IMR-90 (cell line): ENCODE data around the gene HEATR1. TPM values are rescaled to one million over a fixed set of nuclear protein-coding genes. Genes with fewer than 3 reads are reported as not detected.

Experiments
- ATAC-seq: fragments of 200-7000 bp; cut with Tn5 transposase; 2 replicates; pipeline ENCODE4 v1.9.1; 2020; ENCODE audit warnings: low read depth, mild to moderate bottlenecking, moderate library complexity
- BruUV-seq: library from RNA; stranded (reverse); fragments of 400-500 nt; replicated peaks from 2 replicates; lab custom pipeline; 2021; lab: Mats Ljungman, UMichigan
- CTCF ChIA-PET: fragments of 300-600 bp; formaldehyde crosslinking; extraction: SDS; loops from one replicate; lab custom pipeline; 2021; ENCODE audit warnings: antibody characterized with exemption; lab: Yijun Ruan, JAX
- POLR2A ChIA-PET: fragments of 300-600 bp; sonication (Branson Sonifier 250); formaldehyde crosslinking; loops from one replicate; lab custom pipeline; 2022; ENCODE audit warnings: antibody characterized with exemption; ENCODE audit not compliant: unreplicated experiment; lab: Charles Lee
- DNase-seq: peaks from one replicate; pipeline ENCODE4 v3.0.0; 2013
- H2AFZ ChIP-seq: replicated peaks from 2 replicates; pipeline ENCODE3; 2013; ENCODE audit warnings: low read length, mild to moderate bottlenecking; ENCODE audit not compliant: poor library complexity
- H2AK5ac ChIP-seq: 2 replicates; pipeline ENCODE4 v1.6.1; 2013; ENCODE audit warnings: low read depth, low read length, inconsistent platforms
- H2AK9ac ChIP-seq: replicated peaks from 2 replicates; pipeline ENCODE3; 2013; ENCODE audit warnings: mild to moderate bottlenecking, low read depth, low read length, moderate library complexity; ENCODE audit not compliant: poor library complexity
- H2BK120ac ChIP-seq: 2 replicates; pipeline ENCODE4 v1.6.1; 2013; ENCODE audit warnings: low read depth, low read length, inconsistent platforms
- H2BK15ac ChIP-seq: 3 replicates; pipeline ENCODE4 v1.6.1; 2013; ENCODE audit warnings: low read depth, low read length, inconsistent platforms
- H2BK20ac ChIP-seq: 2 replicates; pipeline ENCODE4 v1.6.1; 2013; ENCODE audit warnings: low read depth, mild to moderate bottlenecking, inconsistent platforms, low read length, moderate library complexity
- H2BK5ac ChIP-seq: 2 replicates; pipeline ENCODE4 v1.6.1; 2013; ENCODE audit warnings: mild to moderate bottlenecking, low read depth, low read length, inconsistent platforms; ENCODE audit not compliant: poor library complexity, severe bottlenecking
- H3K14ac ChIP-seq: replicated peaks from 2 replicates; pipeline ENCODE4 v1.6.1; 2013; ENCODE audit warnings: low read depth, low read length, inconsistent platforms
- H3K18ac ChIP-seq: 2 replicates; pipeline ENCODE4 v1.6.1; 2013; ENCODE audit warnings: low read depth, low read length, control low read depth
- H3K23ac ChIP-seq: 2 replicates; pipeline ENCODE4 v1.6.1; 2013; ENCODE audit warnings: low read depth, low read length, inconsistent platforms
- H3K27ac ChIP-seq: 2 replicates; pipeline ENCODE4 v1.5.1; 2013; ENCODE audit warnings: mild to moderate bottlenecking, control low read depth, low read length; ENCODE audit not compliant: insufficient read depth
- H3K27me3 ChIP-seq: 2 replicates; pipeline ENCODE4 v1.6.1; 2013; ENCODE audit warnings: low read length; ENCODE audit not compliant: control insufficient read depth, insufficient read depth
- H3K36me3 ChIP-seq: 2 replicates; pipeline ENCODE4 v1.6.1; 2013; ENCODE audit warnings: low read length, mixed read lengths; ENCODE audit not compliant: control insufficient read depth, insufficient read depth
- H3K4ac ChIP-seq: 2 replicates; pipeline ENCODE4 v1.6.1; 2013; ENCODE audit warnings: low read depth, low read length, inconsistent platforms
- H3K4me1 ChIP-seq: 2 replicates; pipeline ENCODE4 v1.6.1; 2013; ENCODE audit warnings: low read length, mixed read lengths; ENCODE audit not compliant: control insufficient read depth, insufficient read depth
- H3K4me2 ChIP-seq: 2 replicates; pipeline ENCODE4 v1.6.1; 2013; ENCODE audit warnings: low read depth, mild to moderate bottlenecking, control low read depth, low read length, moderate library complexity
- H3K4me3 ChIP-seq: 2 replicates; pipeline ENCODE4 v1.5.1; 2013; ENCODE audit warnings: low read depth, mild to moderate bottlenecking, control low read depth, low read length, moderate library complexity; ENCODE audit not compliant: insufficient read depth
- H3K56ac ChIP-seq: 2 replicates; pipeline ENCODE4 v1.6.1; 2013; ENCODE audit warnings: low read length, inconsistent platforms; ENCODE audit not compliant: insufficient read depth; ENCODE audit errors: extremely low read depth
- H3K79me1 ChIP-seq, 2 experiments: 2 replicates each; pipeline ENCODE4 v1.6.1; 2013; ENCODE audit warnings: low read length in 2 of 2, inconsistent platforms in 1 of 2, low read depth in 1 of 2
- H3K9ac ChIP-seq: 2 replicates; pipeline ENCODE4 v1.6.1; 2013; ENCODE audit warnings: low read depth, low read length, control low read depth
- H3K9me1 ChIP-seq: 2 replicates; pipeline ENCODE4 v1.6.1; 2013; ENCODE audit warnings: low read length, inconsistent platforms; ENCODE audit not compliant: insufficient read depth
- H3K9me3 ChIP-seq: 2 replicates; pipeline ENCODE4 v1.6.1; 2013; ENCODE audit warnings: low read length; ENCODE audit not compliant: control insufficient read depth, insufficient read depth
- H4K20me1 ChIP-seq: 2 replicates; pipeline ENCODE4 v1.6.1; 2013; ENCODE audit warnings: low read length, inconsistent platforms; ENCODE audit not compliant: insufficient read depth
- H4K5ac ChIP-seq: 2 replicates; pipeline ENCODE4 v1.6.1; 2013; ENCODE audit warnings: mild to moderate bottlenecking, low read depth, low read length, control low read depth
- H4K8ac ChIP-seq, 2 experiments: 2 replicates each; pipeline ENCODE4 v1.6.1; 2013; ENCODE audit warnings: low read depth in 2 of 2, low read length in 2 of 2, control low read depth in 1 of 2, inconsistent platforms in 1 of 2
- H4K91ac ChIP-seq: 2 replicates; pipeline ENCODE4 v1.6.1; 2013; ENCODE audit warnings: low read depth, low read length, inconsistent platforms; ENCODE audit not compliant: insufficient read depth
- BHLHE40 ChIP-seq: fragments of 150-350 bp; IDR thresholded peaks from 2 replicates; pipeline ENCODE4 v1.6.1; 2016; ENCODE audit warnings: mild to moderate bottlenecking, low read depth, low read length
- CHD1 ChIP-seq: IDR thresholded peaks from 2 replicates; pipeline ENCODE4 v1.6.1; 2012; ENCODE audit warnings: low read depth, low read length, improper control_type of control experiment
- FOS ChIP-seq: fragments of 150-350 bp; IDR thresholded peaks from 2 replicates; pipeline ENCODE4 v1.6.1; 2016; ENCODE audit warnings: low read depth, low read length
- MAFK ChIP-seq: IDR thresholded peaks from 2 replicates; pipeline ENCODE4 v1.6.1; 2012; ENCODE audit warnings: low read depth, low read length, improper control_type of control experiment
- MAZ ChIP-seq: IDR thresholded peaks from 2 replicates; pipeline ENCODE4 v1.6.1; 2012; ENCODE audit warnings: low read depth, mild to moderate bottlenecking, low read length, improper control_type of control experiment, moderate library complexity, borderline replicate concordance
- NFE2L2 ChIP-seq: fragments of 150-350 bp; IDR thresholded peaks from 2 replicates; pipeline ENCODE4 v1.6.1; 2016; ENCODE audit warnings: low read depth, mild to moderate bottlenecking, low read length
- POLR2A ChIP-seq: IDR thresholded peaks from 2 replicates; pipeline ENCODE4 v1.6.1; 2012; ENCODE audit warnings: mild to moderate bottlenecking, low read depth, low read length
- RAD21 ChIP-seq: IDR thresholded peaks from 2 replicates; pipeline ENCODE4 v1.6.1; 2012; ENCODE audit warnings: low read length, improper control_type of control experiment
- RFX5 ChIP-seq: IDR thresholded peaks from 2 replicates; pipeline ENCODE4 v1.8.0; 2012; ENCODE audit warnings: low read depth, mild to moderate bottlenecking, low read length, moderate library complexity
- SMC3 ChIP-seq: fragments of 150-350 bp; IDR thresholded peaks from 2 replicates; pipeline ENCODE4 v1.6.1; 2016; ENCODE audit warnings: low read depth, mild to moderate bottlenecking, antibody characterized with exemption, low read length, moderate library complexity
- WGBS, 2 experiments: methylation state at CpG; one replicate each; pipeline versions ENCODE4 v1.1.5 to v1.1.7; 2013; ENCODE audit warnings: missing lambda C conversion rate in 2 of 2; ENCODE audit not compliant: insufficient read length in 1 of 2; ENCODE audit errors: extremely low coverage in 2 of 2; 5-methylcytosine and 5-hydroxymethylcytosine counted together
- dilution Hi-C: fragments of 300-500 bp; cut with HindIII; formaldehyde crosslinking; loops from one replicate; pipeline ENCODE4 v1.14.3; 2018; ENCODE audit warnings: low sequenced_read_pairs; ENCODE audit not compliant: unreplicated experiment
- in situ Hi-C: fragments of 300-500 bp; cut with MboI; formaldehyde crosslinking; loops from 3 replicates; pipeline ENCODE4 v1.14.3; 2019; ENCODE audit warnings: low sequenced_read_pairs, inconsistent platforms, mixed read lengths
- intact Hi-C: fragments of 100-400 bp; cut with micrococcal nuclease; formaldehyde crosslinking; loops from 2 replicates; pipeline ENCODE4 v1.10.0; 2022
- polyA plus RNA-seq, 3 experiments: library from polyadenylated mRNA; depleted of rRNA; stranded (reverse); fragments of >200 nt; gene quantifications; 2 replicates each; pipeline ENCODE4 v1.2.3, GENCODE V29; 2012; ENCODE audit warnings: low replicate concordance in 1 of 3
- total RNA-seq: library from RNA; depleted of rRNA; stranded (reverse); fragments of >200 nt; gene quantifications from 2 replicates; pipeline ENCODE4 v1.2.3, GENCODE V29; 2012
- TF ChIP-seq, protein P1 (sequence below): fragments of 150-350 bp; IDR thresholded peaks from 2 replicates; pipeline ENCODE4 v1.6.1; 2017; ENCODE audit warnings: mild to moderate bottlenecking, antibody characterized with exemption, low read length, low read depth
- TF ChIP-seq, protein P2 (sequence below): fragments of 150-350 bp; IDR thresholded peaks from 2 replicates; pipeline ENCODE4 v1.6.1; 2016; ENCODE audit warnings: low read depth, mild to moderate bottlenecking, low read length, moderate library complexity, borderline replicate concordance

Gene HEATR1
- total and polyA plus RNA-seq, 2 of the 4 experiments (the other 2 are of a cell fraction): 8.5 to 53.8 TPM

DNA sequence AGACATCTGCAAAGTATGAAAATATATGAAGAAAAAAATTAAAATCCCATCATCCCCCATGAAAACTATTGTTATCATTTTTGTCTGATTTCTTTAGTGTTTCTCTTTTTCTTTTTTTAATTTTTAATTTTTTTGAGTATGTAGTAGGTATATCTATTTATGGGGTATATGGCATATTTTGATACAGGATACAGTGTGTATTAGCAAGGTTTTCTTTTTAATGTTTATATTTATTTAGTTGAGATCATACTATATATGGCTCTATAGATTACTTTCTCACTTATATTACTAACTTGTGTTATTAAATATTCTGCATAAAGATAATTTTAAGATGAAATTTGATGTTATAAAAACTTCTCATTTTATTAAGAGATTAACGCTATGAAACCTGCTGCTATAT is 69.1 kb downstream of the HEATR1 start:
- no peak overlapping the region for H2BK5ac ChIP-seq
- intact Hi-C loops: no loop called here
- ChIA-PET POLR2A (no interaction called here), CTCF (interaction anchor here (0.6 kb wide), 1 partner anchor 25 kb away, joined by 3 read pairs; no protein-coding TSS in a partner anchor)
- no peak overlapping the region for H3K9ac ChIP-seq
- H2BK20ac ChIP-seq: no peak overlapping the region
- H3K18ac ChIP-seq: no peak overlapping the region
- no peak overlapping the region for H2AK5ac ChIP-seq
- ATAC-seq: no peak
- H3K9me1 ChIP-seq: peaks cover 3% of the 10 kb centered on the region; the same call in 1 of the 2 replicates
- no peak overlapping the region for H2BK15ac ChIP-seq
- no peak overlapping the region for H4K8ac ChIP-seq
- H3K4ac ChIP-seq: no peak overlapping the region
- no peak overlapping the region for H3K14ac ChIP-seq
- H3K9me3 ChIP-seq: no peaks in the 10 kb centered on the region
- no peak overlapping the region for H4K5ac ChIP-seq
- no peak overlapping the region for H2AK9ac ChIP-seq
- in situ Hi-C loops: no loop called here
- H4K20me1 ChIP-seq: no peaks in the 10 kb centered on the region
- no peak overlapping the region for H4K91ac ChIP-seq
- H2AFZ ChIP-seq: no peak overlapping the region
- no peak overlapping the region for H3K4me3 ChIP-seq
- no peak overlapping the region for H2BK120ac ChIP-seq
- H3K56ac ChIP-seq: no peak overlapping the region
- H3K27me3 ChIP-seq: no peaks in the 10 kb centered on the region
- H3K4me2 ChIP-seq: no peak overlapping the region
- H3K27ac ChIP-seq: no peak overlapping the region
- H3K4me1 ChIP-seq: peaks cover 7% of the 10 kb centered on the region
- no peak for TF ChIP-seq RAD21
- TF ChIP-seq SMC3: no peak
- TF ChIP-seq FOS: no peak
- no peak for TF ChIP-seq MAFK
- no peak for TF ChIP-seq RFX5
- TF ChIP-seq MAZ: no peak
- TF ChIP-seq BHLHE40: no peak
- TF ChIP-seq NFE2L2: no peak
- TF ChIP-seq, protein P1, sequence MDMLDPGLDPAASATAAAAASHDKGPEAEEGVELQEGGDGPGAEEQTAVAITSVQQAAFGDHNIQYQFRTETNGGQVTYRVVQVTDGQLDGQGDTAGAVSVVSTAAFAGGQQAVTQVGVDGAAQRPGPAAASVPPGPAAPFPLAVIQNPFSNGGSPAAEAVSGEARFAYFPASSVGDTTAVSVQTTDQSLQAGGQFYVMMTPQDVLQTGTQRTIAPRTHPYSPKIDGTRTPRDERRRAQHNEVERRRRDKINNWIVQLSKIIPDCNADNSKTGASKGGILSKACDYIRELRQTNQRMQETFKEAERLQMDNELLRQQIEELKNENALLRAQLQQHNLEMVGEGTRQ: no peak
- no peak for TF ChIP-seq CHD1
- TF ChIP-seq POLR2A: no peak
- TF ChIP-seq, protein P2, sequence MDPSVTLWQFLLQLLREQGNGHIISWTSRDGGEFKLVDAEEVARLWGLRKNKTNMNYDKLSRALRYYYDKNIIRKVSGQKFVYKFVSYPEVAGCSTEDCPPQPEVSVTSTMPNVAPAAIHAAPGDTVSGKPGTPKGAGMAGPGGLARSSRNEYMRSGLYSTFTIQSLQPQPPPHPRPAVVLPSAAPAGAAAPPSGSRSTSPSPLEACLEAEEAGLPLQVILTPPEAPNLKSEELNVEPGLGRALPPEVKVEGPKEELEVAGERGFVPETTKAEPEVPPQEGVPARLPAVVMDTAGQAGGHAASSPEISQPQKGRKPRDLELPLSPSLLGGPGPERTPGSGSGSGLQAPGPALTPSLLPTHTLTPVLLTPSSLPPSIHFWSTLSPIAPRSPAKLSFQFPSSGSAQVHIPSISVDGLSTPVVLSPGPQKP: no peak
- peaks cover 14 to 23% of the 10 kb centered on the region in 2 experiments for H3K79me1 ChIP-seq
- no CpG with 5 or more reads among the region's 1 CpG for WGBS, 2 experiments
- H3K23ac ChIP-seq: no peak overlapping the region
- dilution Hi-C loops: no loop called here
- no TSS peak for BruUV-seq
- H3K36me3 ChIP-seq: peaks cover 16% of the 10 kb centered on the region
- no peak for DNase-seq
